NCI-H2196 (cell line): Measurements from ENCODE around the gene NPPA.

Experiments
- DNase-seq: peaks from one replicate; lab custom pipeline; 2025; ENCODE audit not compliant: unreplicated experiment; lab: John Stamatoyannopoulos, UW

Gene NPPA

DNA sequence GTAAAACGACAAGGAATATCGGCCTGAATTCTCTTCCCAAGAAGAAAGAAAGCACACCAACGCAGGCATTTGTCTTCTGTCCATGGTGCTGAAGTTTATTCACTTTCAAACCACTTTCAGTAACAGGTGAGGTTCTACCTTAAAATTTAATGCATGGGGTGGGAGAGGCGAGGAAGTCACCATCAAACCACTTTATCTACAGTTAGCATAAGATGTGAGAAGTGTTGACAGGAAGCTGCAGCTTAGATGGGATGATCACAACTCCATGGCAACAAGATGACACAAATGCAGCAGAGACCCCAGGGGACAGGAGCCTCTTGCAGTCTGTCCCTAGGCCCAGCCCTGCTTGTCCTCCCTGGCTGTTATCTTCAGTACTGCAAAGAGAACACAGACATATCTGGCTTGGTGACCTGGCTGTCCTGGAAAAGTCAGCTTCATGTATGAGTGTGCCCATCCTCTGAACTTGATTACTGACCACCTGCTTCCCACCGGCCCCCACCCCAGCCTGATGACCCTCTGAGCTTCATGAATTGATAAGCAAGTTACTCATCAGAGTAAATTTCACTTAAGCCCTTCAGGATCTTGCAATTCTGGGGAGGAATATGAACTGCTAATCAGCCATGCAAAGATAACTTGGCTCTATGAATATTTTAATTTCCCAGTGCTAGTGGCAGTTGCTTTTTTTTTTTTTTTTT is 1.8 kb downstream of the NPPA start:
- no peak for DNase-seq

DNA sequence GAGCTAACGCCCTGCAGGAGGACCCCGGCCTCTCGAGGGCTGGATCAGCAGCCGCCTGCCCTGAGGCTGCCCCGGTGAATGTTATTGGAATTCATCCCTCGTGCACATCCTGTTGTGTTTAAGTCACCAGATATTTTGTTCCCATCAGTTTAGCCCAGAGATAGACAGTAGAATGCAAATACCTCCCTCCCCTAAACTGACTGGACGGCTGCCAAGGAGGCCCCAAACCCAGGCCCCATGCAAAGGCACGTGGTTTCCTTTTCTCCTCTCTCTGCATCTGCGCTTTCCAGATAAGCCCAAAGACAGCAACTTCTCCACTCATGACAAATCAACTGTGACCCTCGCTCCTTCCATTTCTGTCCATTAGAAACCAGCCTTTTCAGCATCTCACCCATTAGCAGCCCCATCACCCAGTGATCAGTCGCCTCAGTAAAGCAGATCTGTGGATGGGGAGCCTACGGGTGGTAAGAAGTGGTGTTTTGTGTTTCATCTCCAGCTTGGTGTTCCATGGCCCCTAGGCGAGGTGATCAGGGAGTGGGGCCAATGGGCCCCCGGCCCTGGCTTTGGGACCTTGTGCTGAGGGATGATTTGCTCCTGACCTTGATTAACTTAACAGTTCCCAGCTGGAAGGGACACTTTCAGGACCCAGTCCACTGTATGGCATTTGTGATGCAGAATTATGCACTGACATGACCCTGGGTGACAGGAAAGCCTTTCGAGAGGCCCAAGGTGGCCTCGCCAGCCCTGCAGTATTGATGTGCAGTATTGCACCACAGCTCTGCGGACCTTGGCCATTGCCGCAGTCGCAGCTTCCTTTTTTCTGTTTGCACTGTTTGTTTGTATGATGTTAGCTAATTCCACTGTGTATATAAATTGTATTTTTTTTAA is 5.2 kb downstream of the NPPA start:
- peak; percentile 28 for DNase-seq

DNA sequence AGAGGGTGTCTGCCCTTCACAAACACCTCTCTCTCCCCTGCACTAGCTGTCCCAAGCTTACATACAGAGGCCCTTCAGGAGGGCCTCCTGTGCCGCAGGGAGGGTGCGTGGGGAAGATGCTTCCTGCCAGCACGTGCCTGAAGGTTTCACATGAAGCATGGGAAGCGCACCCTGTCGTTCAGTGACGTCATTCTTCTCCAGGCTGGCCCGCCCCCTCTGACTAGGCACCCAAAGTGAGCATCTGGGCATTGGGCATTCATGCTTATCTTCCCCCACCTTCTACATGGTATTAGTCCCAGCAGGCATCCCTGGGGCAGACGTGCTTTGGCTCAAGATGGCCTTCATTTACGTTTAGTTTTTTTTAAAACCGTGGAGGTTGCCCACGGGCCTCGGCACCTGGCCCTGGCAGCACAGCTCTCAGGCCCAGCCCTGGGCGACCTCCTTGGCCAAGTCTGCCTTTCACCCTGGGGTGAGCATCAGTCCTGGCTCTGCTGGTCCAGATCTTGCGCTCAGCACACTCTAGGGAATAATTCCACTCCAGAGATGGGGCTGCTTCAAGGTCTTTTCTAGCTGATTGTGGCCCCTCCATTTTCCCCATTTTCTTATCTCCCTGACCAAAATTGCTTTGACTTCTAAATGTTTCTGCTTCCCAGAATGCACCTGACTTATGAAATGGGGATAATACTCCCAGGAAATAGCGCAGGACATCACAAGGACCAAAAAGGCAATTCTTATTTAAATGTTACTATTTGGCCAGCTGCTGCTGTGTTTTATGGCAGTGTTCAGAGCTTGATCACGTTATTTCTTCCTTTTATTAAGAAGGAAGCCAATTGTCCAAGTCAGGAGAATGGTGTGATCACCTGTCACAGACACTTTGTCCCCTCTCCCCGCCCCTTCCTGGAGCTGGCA is 6.1 kb downstream of the NPPA start:
- peak; percentile 47 for DNase-seq

DNA sequence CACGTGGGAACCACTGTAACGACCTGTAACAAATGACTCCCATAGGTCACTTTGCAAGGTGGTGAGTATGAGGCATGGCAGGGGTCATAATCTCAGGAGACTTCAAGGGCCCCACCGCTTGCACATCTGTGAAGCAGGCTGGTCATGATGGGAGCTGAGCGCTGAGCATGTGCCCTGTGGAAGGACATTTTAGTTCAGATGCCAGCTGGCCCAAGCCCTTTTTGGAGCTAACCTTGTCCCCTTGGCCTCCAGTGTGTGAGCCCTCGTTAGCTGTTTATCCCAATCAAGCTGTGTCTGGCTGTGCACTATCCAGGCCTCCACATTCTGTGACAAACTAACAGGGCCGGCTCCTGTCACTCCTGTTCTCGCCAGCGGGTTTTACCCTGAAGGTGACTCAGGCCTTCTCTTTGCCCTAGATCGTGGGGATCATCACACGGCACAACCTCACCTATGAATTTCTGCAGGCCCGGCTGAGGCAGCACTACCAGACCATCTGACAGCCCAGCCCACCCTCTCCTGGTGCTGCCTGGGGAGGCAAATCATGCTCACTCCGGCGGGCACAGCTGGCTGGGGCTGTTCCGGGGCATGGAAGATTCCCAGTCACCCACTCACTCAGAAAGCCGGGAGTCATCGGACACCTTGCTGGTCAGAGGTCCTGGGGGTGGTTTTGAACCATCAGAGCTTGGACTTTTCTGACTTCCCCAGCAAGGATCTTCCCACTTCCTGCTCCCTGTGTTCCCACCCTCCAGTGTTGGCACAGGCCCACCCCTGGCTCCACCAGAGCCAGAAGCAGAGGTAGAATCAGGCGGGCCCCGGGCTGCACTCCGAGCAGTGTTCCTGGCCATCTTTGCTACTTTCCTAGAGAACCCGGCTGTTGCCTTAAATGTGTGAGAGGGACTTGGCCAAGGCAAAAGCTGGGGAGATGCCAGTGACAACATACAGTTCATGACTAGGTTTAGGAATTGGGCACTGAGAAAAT is 7.6 kb downstream of the NPPA start:
- DNase-seq: no peak

DNA sequence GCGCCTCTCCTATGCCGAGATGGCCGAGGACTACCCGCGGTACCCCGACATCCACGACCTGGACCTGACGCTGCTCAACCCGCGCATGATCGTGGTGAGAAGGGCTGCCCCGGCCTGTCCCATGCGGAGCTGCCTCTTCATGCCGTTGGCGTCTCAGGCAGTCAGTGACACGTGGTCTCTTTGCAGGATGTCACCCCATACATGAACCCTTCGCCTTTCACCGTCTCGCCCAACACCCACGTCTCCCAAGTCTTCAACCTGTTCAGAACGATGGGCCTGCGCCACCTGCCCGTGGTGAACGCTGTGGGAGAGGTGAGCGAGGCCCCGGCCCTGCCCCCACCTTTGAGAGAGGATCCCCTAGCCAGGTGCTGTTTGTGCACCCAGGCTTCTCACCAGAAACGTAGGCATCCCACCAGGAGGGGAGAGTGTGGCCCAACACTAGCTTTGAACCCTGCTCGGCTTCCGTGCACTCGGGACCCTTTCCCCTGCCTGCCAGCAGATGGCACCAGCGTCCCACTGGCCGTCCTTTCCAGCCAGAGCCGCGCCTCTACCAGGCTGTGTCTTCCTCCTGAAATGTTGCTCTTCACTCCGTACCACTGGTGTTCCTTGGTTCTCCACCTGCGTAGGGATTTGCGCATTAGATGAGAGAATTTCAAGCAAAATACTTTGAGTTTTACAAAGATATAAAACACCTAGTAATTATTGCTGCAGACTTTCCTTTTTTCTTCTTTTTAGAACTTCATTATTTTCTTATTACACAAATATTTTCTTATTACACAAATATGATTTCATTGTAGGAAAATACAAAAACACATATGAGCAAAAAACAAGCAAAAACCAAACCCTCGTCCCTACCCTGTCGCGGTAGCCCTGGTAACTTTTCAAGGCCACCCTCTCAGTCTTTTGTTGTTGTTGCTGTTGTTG is 9.0 kb downstream of the NPPA start:
- peak; percentile 72 for DNase-seq

DNA sequence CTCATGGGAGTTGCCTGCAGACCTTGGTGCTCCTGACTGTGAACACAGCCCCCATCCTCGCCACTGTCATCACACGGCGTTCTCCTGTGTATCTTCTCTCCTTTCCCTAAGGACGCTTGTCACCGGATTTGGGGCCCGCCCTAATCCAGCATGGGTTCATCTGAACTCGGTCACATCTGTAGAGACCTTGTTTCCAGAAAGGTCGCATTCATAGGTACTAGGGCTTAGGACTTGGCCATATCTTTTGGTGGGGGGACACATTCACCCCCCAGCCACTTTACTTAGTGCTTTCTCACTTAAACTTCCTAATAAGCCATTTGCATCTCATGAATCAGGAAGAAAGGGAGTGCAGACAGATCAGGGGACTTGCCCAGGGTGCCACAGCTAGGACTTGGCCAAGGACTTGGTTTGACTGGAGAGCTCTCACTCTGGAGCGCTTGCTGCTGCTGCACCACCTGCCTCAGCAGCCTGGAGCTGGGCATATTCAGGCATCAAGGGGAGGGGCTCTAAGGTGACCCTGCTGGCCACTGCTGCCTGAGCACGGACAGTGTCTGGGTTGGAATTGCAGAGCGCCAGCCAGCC is 9.7 kb downstream of the NPPA start:
- no peak for DNase-seq

DNA sequence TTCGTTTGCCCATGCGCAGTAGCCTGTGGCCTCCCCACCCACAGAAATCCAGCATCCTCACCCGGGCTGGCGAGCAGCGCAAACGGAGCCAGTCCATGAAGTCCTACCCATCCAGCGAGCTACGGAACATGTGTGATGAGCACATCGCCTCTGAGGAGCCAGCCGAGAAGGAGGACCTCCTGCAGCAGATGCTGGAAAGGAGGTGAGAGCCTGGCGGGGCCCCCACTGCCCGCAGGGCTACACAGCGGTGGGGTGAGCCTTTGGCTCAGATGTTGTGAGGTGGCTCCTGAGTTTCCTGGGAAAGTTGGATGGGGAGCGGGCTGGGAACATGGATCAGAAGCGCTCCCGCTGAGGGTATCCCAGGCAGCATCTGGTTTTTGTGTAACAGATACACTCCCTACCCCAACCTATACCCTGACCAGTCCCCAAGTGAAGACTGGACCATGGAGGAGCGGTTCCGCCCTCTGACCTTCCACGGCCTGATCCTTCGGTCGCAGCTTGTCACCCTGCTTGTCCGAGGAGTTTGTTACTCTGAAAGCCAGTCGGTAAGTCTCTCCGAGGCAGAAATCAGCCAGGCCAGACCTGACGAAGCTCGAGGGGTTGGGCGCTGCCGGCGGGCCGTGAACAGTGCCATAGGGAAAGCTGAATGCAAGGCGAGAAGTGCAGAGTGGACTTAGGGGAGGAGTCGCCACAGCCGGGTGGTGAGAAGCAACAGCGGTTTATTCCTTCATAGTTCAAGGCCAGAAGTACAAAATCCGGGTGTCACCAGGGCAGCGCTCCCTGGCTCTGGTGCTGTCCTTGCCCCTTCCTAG is 10.4 kb downstream of the NPPA start:
- DNase-seq: no peak

DNA sequence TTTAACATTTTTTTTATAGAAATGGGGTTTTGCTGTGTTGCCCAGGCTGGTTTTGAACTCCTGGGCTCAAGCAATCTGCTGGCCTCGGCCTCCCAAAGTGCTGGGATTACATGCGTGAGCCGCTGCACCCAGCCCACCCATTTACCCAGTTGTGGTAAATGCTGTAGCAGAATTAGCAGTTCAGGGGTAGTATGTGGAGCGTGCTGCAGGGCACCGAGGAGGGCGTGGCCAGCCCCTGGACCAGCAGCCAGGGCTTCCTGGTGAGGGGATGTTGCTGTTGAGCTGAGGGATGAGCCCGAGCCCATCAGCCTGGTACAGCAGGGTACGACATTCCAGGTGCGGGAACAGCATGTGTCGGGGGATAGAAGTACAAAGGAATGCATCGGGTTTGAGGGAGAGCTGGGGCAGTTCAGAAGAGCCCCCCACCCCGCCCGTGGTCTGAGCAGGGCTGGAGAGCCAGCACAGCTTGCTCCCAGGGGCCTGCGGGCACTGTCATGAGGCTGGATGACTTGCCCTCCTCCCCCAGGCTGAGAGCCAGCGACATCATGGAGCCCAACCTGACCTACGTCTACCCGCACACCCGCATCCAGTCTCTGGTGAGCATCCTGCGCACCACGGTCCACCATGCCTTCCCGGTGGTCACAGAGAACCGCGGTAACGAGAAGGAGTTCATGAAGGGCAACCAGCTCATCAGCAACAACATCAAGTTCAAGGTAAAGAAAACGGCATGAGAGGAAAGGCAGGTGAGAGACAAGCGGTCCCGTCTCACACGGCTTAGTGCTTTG is 11.9 kb downstream of the NPPA start:
- no peak for DNase-seq

DNA sequence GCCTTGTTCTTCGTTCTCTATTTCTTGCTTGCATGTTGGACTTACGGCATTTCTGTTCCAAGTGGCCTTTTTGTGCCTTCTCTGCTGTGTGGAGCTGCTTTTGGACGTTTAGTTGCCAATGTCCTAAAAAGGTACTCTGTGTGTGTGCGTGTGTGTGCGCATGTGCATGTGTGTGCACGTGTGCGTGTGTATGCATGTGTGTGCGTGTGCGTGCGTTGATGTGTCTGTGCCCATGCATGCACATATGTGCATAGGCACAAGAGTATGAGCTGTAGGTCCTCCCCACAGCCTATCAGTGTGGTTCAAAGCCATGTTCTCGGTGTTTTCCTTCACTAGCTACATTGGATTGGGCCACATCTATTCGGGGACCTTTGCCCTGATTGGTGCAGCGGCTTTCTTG is 13.7 kb downstream of the NPPA start:
- no peak for DNase-seq

DNA sequence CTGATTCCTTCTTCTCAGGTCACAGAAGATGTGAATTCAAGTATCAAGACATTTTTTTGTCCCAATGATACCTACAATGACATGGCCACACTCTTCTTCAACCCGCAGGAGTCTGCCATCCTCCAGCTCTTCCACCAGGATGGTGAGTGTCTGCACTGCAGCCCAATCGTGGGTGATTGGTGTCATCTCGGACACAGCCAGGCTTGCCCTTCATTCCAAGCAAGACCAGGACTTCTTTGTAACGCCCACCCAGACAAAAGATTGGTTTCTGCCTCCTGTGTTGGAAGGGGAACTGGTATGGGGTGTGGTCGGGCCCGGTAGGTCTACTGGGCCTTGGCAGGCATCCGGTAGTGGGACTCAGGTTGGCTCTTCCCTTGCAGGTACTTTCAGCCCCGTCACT is 14.1 kb downstream of the NPPA start:
- no peak for DNase-seq

DNA sequence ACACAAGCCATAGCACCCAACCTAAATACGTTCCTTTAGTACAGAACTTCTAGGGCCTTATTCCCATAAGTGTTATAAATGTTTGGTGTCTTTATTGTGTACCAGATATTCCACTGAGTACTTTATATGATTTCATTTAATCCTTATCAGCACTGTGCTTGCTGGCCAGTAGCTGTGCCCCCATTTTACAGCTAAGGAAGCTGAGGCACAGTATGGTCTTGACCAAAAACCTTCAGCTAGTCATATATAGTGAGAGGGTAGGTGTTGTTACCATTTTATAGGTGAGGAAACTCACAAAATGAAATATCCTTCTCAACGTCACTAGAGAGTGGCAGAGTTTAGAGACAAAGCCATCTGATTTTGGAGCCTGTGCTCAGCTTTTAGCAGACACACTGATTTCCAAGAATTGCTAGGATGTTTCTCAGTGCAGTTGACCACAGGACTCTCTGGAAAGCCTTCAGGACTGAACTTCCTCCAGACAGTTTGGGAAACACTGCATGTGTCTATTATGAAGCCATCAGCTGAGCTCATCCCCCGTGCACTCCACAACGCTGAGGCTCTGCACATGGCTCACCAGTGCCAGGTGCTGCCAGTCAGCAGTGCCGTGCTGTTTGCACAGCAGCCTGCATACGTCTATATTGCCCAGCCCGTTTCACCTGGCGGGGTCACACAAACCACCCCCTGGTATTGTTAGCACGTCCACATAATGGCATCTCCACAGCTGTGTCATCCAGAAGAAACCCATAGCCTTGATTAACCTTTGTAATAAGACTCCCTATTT is 15.4 kb downstream of the NPPA start:
- DNase-seq: peak; percentile 49

DNA sequence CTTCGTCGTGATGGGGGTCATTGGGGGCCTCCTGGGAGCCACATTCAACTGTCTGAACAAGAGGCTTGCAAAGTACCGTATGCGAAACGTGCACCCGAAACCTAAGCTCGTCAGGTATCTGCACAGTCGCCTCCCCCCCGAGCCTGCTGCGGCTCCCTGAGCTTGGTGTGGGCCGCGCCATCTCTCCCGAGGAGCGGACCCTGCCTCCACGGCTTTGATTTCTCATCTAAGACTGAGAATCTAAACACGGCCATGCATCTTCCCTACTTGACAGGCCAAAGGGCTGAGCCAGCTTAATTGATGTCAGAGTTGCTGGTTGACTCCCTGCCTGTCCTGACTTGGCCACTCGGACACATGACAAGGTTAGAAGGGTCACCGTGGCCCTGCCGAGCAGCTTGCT is 19.1 kb downstream of the NPPA start:
- no peak for DNase-seq

DNA sequence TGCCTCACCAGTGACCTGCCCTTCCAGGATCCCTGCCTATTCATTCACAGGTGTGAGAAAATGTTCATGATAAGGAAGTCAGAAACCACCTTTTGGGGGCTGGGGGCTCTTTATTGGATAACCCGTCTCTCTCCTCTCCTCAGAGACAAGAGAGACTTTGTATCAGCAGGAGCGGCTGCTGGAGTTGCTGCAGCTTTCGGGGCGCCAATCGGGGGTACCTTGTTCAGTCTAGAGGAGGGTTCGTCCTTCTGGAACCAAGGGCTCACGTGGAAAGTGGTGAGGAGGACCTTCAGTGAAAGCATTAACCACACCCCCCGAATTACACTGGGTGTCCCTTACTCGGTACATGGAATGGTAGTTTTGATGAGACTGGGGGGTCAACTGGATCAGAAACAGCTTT is 20.6 kb downstream of the NPPA start:
- no peak for DNase-seq

DNA sequence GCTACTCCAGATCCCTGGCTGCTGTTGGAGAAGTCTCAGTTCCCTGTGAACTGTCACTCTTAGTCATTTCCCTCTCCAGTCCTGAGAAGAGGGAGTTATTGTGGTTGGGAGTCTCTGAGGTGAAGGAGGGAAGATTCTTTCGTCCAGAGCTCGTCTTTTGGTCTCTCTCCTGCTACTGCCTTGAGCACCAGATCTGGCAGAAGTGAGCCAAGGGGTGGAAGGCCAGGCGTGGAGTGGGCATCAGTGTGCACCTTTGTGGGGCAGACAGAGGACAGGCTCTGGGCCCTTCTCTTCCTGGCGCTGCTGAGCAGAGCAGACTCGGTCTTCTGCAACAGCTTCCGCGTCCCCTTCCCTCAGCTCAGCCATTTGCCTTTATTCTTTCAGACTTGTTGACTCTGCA is 22.5 kb downstream of the NPPA start:
- DNase-seq: no peak

DNA sequence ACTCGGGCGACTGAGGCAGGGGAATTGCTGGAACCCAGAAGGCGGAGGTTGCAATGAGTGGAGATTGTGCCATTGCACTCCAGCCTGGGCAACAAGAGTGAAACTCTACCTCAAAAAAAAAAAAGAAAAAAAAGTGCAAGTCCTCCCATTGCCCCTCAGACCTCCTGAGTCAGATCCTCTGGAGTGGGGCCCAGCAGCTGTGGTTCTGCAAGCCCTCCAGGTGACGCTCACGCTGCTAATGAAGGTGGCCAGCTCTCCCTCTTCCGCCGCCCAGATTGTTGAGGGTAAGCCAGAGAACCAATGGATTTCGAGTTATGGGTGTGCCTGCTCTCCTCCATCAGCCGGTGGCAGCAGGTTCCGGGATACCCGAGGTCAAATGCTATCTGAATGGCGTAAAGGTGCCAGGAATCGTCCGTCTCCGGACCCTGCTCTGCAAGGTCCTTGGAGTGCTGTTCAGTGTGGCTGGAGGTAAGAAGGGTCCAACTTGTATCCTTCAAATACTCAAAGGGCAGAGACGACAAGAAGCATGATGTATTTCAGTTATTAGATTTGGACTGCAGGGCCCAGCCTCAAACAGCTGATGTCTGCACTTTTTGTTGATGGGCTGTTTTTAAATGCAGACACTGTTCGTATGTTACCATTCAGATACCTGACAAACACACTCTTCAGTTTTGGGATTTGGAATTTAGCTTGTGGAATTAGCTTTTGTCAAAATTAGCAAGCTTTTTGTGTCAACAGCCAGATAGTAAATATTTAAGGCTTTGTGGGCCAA is 24.0 kb downstream of the NPPA start:
- no peak for DNase-seq

DNA sequence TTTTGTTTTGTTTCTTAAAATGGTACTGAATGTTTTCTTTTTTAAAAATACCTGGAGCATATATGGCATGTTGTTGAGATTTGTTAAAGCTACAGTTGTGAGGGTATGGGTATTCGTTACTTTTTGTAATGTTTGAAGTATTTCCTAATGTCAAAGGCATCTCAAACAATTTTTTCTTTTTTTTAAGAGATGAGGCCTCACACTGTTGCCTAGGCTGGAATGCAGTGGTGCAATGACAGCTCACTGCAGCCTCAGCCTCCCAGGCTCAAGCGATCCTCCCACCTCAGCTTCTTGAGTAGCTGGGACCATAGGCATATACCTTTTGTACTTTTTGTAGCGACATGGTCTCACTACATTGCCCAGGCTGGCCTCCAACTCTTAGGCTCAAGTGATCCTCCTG is 25.5 kb downstream of the NPPA start:
- DNase-seq: no peak
